Measurements from ENCODE around the gene LRMDA.

DNA sequence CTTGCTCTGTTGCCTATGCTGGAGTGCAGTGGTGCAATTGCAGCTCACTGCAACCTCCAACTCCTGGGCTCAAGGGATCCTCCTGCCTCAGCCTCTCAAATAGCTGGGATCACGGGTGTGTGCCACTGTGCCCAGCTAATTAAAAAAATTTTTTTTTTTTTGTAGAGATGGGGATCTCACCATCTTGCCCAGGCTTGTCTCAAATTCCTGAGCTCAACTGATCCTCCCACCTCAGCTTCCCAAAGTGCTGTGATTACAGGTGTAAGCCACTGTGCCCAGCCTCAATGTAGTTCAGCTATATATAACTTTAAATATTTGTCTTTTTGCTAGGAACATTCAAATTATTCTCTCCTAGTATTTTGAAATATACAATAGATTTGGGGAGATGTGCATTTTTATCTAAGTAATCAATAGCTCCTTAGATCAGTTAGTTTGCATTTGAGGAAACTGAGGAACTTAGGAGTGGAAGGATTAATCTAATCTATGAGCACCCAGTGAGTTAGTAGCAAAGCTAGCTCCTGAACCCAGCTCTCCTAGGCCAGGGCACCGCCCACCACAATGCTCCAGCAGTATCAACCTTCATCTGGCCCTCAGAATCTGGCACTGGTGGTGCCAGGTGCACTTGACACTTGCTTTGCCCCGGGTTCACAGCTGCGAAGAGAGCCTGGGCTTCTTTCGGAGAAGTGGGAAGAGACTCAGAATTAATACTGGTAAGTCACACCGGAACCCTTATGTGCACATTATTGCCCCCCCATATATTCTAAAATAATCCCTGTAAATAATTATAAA is 5.9 kb upstream of the LRMDA start:
- TF ChIP-seq, protein P1, sequence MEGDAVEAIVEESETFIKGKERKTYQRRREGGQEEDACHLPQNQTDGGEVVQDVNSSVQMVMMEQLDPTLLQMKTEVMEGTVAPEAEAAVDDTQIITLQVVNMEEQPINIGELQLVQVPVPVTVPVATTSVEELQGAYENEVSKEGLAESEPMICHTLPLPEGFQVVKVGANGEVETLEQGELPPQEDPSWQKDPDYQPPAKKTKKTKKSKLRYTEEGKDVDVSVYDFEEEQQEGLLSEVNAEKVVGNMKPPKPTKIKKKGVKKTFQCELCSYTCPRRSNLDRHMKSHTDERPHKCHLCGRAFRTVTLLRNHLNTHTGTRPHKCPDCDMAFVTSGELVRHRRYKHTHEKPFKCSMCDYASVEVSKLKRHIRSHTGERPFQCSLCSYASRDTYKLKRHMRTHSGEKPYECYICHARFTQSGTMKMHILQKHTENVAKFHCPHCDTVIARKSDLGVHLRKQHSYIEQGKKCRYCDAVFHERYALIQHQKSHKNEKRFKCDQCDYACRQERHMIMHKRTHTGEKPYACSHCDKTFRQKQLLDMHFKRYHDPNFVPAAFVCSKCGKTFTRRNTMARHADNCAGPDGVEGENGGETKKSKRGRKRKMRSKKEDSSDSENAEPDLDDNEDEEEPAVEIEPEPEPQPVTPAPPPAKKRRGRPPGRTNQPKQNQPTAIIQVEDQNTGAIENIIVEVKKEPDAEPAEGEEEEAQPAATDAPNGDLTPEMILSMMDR (IDR thresholded peaks at IDR 0.05), result no peak
- no peak for TF ChIP-seq POLR2A (IDR thresholded peaks at IDR 0.05)
